Measurements from ENCODE around the gene TP53I3. TPM values are rescaled to one million over a fixed set of nuclear protein-coding genes. Genes with fewer than 3 reads are reported as not detected.

TP53I3 gene
- total RNA-seq, 1 donor from 2014 or later: 2.7 TPM

GRCh38 chr2:24087032-24087431, 2.4 kb upstream of the TP53I3 start:
- no peak for DNase-seq (ENCODE audit: low spot score)
- Mint-ChIP-seq H3K27me3 (ENCODE audit: low read depth) (no peaks in the 10 kb centered on the region), H3K4me3 (ENCODE audit: low read depth) (no peak overlapping the region), H3K27ac (no peak overlapping the region), H3K4me1 (ENCODE audit: low read depth) (peaks cover 18% of the 10 kb centered on the region), H3K9me3 (no peaks in the 10 kb centered on the region), H3K36me3 (ENCODE audit: low read depth) (no peaks in the 10 kb centered on the region)
- intact Hi-C loops (cut with micrococcal nuclease): no loop called here

DNA sequence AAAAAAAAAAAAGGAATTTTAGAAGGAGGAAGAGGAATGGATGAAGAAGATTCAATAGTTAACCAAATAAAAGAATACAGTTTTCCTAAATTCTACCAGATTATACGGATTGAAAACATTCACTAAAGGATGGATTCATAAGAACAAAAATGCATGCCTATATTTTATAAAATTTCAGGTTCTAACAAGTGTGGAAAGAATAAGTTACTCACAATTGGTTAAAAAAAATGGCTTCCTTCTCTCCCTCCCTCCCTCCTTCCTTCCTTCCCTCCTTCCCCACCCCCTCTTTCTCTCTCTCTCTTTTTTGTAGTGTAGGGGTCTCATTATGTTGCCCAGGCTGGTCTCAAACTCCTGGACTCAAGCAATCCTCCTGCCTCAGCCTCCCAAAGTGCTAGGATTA, 1.6 kb upstream of the TP53I3 start:
- H3K4me1 Mint-ChIP-seq (ENCODE audit: low read depth): peaks cover 18% of the 10 kb centered on the region
- no peaks in the 10 kb centered on the region for H3K9me3 Mint-ChIP-seq
- H3K36me3 Mint-ChIP-seq (ENCODE audit: low read depth): peaks cover 3% of the 10 kb centered on the region
- H3K27ac Mint-ChIP-seq: no peak overlapping the region
- no peaks in the 10 kb centered on the region for H3K27me3 Mint-ChIP-seq (ENCODE audit: low read depth)
- H3K4me3 Mint-ChIP-seq (ENCODE audit: low read depth): no peak overlapping the region
- no peak for DNase-seq (ENCODE audit: low spot score)
- intact Hi-C loops (cut with micrococcal nuclease): no loop called here

DNA sequence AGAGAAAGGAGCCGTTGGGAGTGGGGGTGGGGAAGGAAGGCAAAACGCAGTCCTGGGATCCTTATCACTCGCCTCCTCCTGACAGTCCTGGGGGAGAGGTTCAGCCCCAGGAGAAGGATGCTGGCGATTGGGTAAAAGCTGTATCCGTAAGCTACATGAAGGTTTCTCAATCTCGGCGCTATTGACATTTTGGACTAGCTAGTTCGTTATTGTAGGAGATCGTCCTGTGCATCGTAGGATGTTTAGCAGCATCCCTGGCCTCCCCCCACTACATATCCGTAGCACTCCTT, 511 bp upstream of the TP53I3 start:
- no peaks in the 10 kb centered on the region for H3K9me3 Mint-ChIP-seq
- no peak for DNase-seq (ENCODE audit: low spot score)
- no peak overlapping the region for H3K27ac Mint-ChIP-seq
- intact Hi-C loops (cut with micrococcal nuclease): loop anchor here (2.0 kb wide), 1 partner anchor 158 kb away; the partner anchor contains the start of gene ATAD2B
- no peaks in the 10 kb centered on the region for H3K27me3 Mint-ChIP-seq (ENCODE audit: low read depth)
- H3K4me3 Mint-ChIP-seq (ENCODE audit: low read depth): peak overlapping the region; percentile 84
- peaks cover 18% of the 10 kb centered on the region for H3K4me1 Mint-ChIP-seq (ENCODE audit: low read depth)
- H3K36me3 Mint-ChIP-seq (ENCODE audit: low read depth): peaks cover 5% of the 10 kb centered on the region

- no peaks in the 10 kb centered on the region for H3K27me3 Mint-ChIP-seq (ENCODE audit: low read depth)
- peaks cover 5% of the 10 kb centered on the region for H3K36me3 Mint-ChIP-seq (ENCODE audit: low read depth)
- no peak for DNase-seq (ENCODE audit: low spot score)
- peaks cover 18% of the 10 kb centered on the region for H3K4me1 Mint-ChIP-seq (ENCODE audit: low read depth)
- no peaks in the 10 kb centered on the region for H3K9me3 Mint-ChIP-seq
- intact Hi-C loops (cut with micrococcal nuclease): loop anchor here (1.0 to 5.0 kb wide), 4 partner anchors 7 to 299 kb away; partner anchors contain the start of genes ATAD2B and SF3B6
- H3K27ac Mint-ChIP-seq: peak overlapping the region; percentile 70
- peak overlapping the region; percentile 84 for H3K4me3 Mint-ChIP-seq (ENCODE audit: low read depth)
Measured at GRCh38 chr2:24083567-24084385, 858 bp downstream of the TP53I3 start.

DNA sequence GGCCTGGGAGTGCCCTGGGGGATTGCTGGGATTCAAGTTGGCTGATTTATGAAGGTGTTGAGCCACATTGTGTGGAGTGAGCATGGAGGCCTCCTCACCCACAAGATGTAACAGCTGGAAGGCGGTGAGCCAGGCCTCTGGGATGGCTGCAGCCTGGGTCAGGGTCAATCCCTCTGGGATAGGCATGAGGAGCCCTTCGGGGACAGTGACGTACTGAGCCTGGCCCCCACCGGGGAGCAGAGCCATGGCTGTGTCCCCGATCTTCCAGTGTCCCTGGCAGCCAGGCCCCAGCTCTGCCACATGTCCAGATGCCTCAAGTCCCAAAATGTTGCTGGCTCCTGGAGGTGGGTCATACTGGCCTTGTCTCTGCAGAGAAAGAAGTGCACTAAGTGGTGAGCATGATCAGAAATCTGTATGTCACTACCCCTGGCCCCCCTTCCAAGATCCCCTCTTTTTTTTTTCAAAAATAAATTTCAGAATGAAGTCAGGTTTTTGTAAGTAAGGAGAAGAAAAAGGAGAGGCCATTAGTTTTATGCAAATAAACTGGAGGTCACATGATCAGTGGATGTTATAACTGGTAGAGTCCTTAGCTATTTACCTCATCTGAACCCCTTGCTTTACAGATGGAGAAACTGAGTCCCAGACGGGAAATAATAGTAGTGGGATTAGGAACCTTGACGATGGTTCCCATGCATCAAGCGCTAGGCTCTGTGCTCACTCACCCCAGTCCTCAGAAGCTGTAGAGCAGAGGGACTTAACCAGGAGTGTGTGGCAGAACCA, 1.7 kb downstream of the TP53I3 start:
- no peak for DNase-seq (ENCODE audit: low spot score)
- Mint-ChIP-seq H3K4me1 (ENCODE audit: low read depth) (peaks cover 20% of the 10 kb centered on the region), H3K27ac (peak overlapping the region; percentile 70), H3K9me3 (no peaks in the 10 kb centered on the region), H3K4me3 (ENCODE audit: low read depth) (peak overlapping the region; percentile 84), H3K36me3 (ENCODE audit: low read depth) (peaks cover 5% of the 10 kb centered on the region), H3K27me3 (ENCODE audit: low read depth) (no peaks in the 10 kb centered on the region)
- intact Hi-C loops (cut with micrococcal nuclease): loop anchor here (5.0 kb wide), 1 partner anchor 299 kb away; no protein-coding TSS in a partner anchor

- no peaks in the 10 kb centered on the region for H3K9me3 Mint-ChIP-seq
- no peak overlapping the region for H3K4me3 Mint-ChIP-seq (ENCODE audit: low read depth)
- DNase-seq (ENCODE audit: low spot score): no peak
- H3K27me3 Mint-ChIP-seq (ENCODE audit: low read depth): no peaks in the 10 kb centered on the region
- intact Hi-C loops (cut with micrococcal nuclease): loop anchor here (5.0 kb wide), 1 partner anchor 302 kb away; no protein-coding TSS in a partner anchor
- H3K36me3 Mint-ChIP-seq (ENCODE audit: low read depth): peaks cover 5% of the 10 kb centered on the region
- H3K4me1 Mint-ChIP-seq (ENCODE audit: low read depth): peaks cover 28% of the 10 kb centered on the region
- H3K27ac Mint-ChIP-seq: no peak overlapping the region
Measured at GRCh38 chr2:24080701-24081100, 3.9 kb downstream of the TP53I3 start.

GRCh38 chr2:24077879-24078278, 6.8 kb downstream of the TP53I3 start:
- no peaks in the 10 kb centered on the region for H3K27me3 Mint-ChIP-seq (ENCODE audit: low read depth)
- peaks cover 24% of the 10 kb centered on the region for H3K4me1 Mint-ChIP-seq (ENCODE audit: low read depth)
- intact Hi-C loops (cut with micrococcal nuclease): no loop called here
- H3K36me3 Mint-ChIP-seq (ENCODE audit: low read depth): peaks cover 18% of the 10 kb centered on the region
- DNase-seq (ENCODE audit: low spot score): no peak
- no peaks in the 10 kb centered on the region for H3K9me3 Mint-ChIP-seq
- peak overlapping the region; percentile 97 for H3K4me3 Mint-ChIP-seq (ENCODE audit: low read depth)
- H3K27ac Mint-ChIP-seq: no peak overlapping the region

GRCh38 chr2:24077535-24077877, 7.1 kb downstream of the TP53I3 start:
- Mint-ChIP-seq H3K27me3 (ENCODE audit: low read depth) (no peaks in the 10 kb centered on the region), H3K36me3 (ENCODE audit: low read depth) (peaks cover 22% of the 10 kb centered on the region), H3K9me3 (no peaks in the 10 kb centered on the region), H3K27ac (peak overlapping the region; percentile 18), H3K4me1 (ENCODE audit: low read depth) (peaks cover 27% of the 10 kb centered on the region), H3K4me3 (ENCODE audit: low read depth) (peak overlapping the region; percentile 97)
- no peak for DNase-seq (ENCODE audit: low spot score)
- intact Hi-C loops (cut with micrococcal nuclease): no loop called here

DNA sequence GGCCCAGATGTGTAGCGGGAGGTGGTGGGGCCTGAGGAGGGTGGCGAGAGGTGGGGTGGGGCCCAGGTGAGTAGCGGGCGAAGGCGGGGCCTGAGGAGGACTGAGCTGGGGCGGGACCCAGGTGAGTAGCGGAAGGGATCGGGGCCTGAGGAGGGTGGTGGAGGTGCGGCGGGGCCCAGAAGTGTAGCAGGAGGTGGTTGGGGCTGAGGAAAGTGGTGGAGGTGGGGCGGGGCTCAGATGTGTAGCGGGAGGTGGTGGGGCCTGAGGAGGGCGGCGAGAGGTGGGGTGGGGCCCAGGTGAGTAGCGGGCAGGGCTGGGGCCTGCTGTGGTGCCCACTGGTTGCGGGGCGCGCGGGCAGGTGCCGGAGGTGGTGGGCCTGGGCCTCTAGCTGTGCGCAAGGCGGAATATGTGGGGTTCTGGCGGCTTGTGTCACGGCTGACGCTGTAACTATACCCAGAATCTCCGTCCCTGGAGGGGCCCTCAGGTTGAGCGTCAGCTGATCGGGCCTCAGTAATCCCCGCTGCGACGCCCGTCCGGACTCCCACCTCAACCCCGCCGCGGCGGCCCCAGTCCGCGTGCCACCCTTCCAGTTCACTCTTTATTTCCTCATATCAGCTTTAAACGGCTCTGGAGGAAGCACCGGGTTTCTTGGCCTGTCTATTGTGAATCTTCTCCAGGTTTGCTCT, 7.6 kb downstream of the TP53I3 start:
- H3K27me3 Mint-ChIP-seq (ENCODE audit: low read depth): no peaks in the 10 kb centered on the region
- peak overlapping the region; percentile 97 for H3K4me3 Mint-ChIP-seq (ENCODE audit: low read depth)
- peak overlapping the region; percentile 65 for H3K27ac Mint-ChIP-seq
- H3K9me3 Mint-ChIP-seq: no peaks in the 10 kb centered on the region
- H3K36me3 Mint-ChIP-seq (ENCODE audit: low read depth): peaks cover 26% of the 10 kb centered on the region
- intact Hi-C loops (cut with micrococcal nuclease): loop anchor here (1.0 kb wide), 3 partner anchors 7 to 150 kb away; partner anchors contain the start of genes ATAD2B, TP53I3 and WDCP
- H3K4me1 Mint-ChIP-seq (ENCODE audit: low read depth): peaks cover 31% of the 10 kb centered on the region
- no peak for DNase-seq (ENCODE audit: low spot score)

DNA sequence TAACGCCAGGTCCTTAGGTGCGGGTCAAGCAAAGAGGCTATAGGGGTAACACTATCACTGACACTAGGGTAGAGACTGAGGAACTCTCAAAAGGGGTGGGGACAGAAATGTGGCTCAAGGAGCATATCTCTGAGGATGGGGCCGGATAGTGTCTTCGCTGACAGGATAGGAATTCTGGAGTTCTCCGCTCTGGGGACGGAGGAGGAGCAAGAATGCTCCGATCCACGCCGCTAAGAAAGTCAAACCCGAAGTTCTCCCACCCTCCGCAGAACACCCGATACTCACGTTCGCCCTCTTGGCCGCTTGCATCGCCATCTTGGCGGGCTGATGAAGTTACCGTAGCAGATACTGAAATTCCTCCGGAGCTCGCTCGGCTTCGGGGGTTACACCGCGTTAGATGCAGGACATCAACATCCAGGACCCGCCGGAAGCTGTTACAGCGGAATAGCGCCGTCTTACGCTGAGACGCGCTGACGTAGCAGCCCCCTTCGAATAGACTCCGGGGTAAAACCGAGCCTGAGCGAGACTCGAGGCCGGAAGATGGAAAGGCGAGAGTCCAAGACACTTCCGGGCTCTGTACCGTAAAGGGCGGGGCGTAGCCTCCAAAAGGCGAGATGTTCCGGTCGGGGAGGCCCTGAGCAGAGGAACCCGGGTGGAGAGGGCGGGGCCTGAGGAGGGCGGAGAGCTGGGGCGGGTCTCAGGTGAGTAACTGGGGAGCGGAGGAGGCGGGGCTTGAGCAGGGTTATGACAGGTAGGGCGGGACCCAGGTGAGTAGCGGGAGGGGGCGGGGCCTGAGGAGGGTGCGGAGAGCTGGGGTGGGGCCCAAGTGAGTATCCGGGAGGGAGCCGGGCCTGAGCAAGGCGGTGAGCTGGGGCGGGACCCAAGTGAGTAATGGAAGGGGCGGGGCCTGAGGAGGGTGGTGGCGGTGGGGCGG, 8.5 kb downstream of the TP53I3 start, which contains the start of gene SF3B6:
SF3B6 (minus strand) TSS at position 412 of the 934 bp plus-strand sequence; CDS start at position 315, 97 bp downstream.
- Mint-ChIP-seq H3K27me3 (ENCODE audit: low read depth) (no peaks in the 10 kb centered on the region), H3K4me3 (ENCODE audit: low read depth) (peak within 1 kb of the TSS; percentile 97)

GRCh38 chr2:24075259-24075658, 9.4 kb downstream of the TP53I3 start:
- H3K4me3 Mint-ChIP-seq (ENCODE audit: low read depth): peak overlapping the region; percentile 97
- intact Hi-C loops (cut with micrococcal nuclease): no loop called here
- H3K27me3 Mint-ChIP-seq (ENCODE audit: low read depth): no peaks in the 10 kb centered on the region
- H3K9me3 Mint-ChIP-seq: no peaks in the 10 kb centered on the region
- H3K4me1 Mint-ChIP-seq (ENCODE audit: low read depth): peaks cover 31% of the 10 kb centered on the region
- H3K36me3 Mint-ChIP-seq (ENCODE audit: low read depth): peaks cover 21% of the 10 kb centered on the region
- no peak for DNase-seq (ENCODE audit: low spot score)
- peak overlapping the region; percentile 97 for H3K27ac Mint-ChIP-seq

More for the DNA sequence above, 8.5 kb downstream of the TP53I3 start, which contains the start of gene SF3B6:
- H3K4me1 Mint-ChIP-seq (ENCODE audit: low read depth): peaks cover 31% of the 10 kb centered on the region
- DNase-seq (ENCODE audit: low spot score): peak; percentile 98
- no peaks in the 10 kb centered on the region for H3K9me3 Mint-ChIP-seq
- peak within 1 kb of the TSS; percentile 97 for H3K27ac Mint-ChIP-seq
- intact Hi-C loops (cut with micrococcal nuclease): loop anchor here (1.0 kb wide), 3 partner anchors 8 to 149 kb away; partner anchors contain the start of genes ATAD2B, TP53I3 and WDCP
- H3K36me3 Mint-ChIP-seq (ENCODE audit: low read depth): peaks cover 22% of the 10 kb centered on the region

Data from activated T-helper 2 cell treated with anti-CD3 and anti-CD28 coated beads, Interferon-gamma antibody, Interleukin-2, Interleukin-4, amounts not matched to agents 10 μg/mL and 5 μg/mL and 100 μg/mL, durations not matched to agents 14 hours and 24 hours and 36 hours (primary cell).